ENCODE measurements around the gene PARVB. TPM values are rescaled to one million over a fixed set of nuclear protein-coding genes. Genes with fewer than 3 reads are reported as not detected.

PARVB gene
- 10 to 100 TPM; 28.3 to 34.6 TPM for total RNA-seq
- 10 to 100 TPM in 1 of 2 donors, 1 to 10 TPM in 1; 7.9 to 12.1 TPM for polyA plus RNA-seq
- long read RNA-seq, donor 1, full-length matches to known transcripts: 9 of 18 reads
- long read RNA-seq, donor 1, partial matches to known transcripts: 0 of 18 reads
- long read RNA-seq, donor 1, other reads (novel, unspliced or antisense): 9 of 18 reads
- long read RNA-seq, donor 2, full-length matches to known transcripts: 1 of 8 reads
- long read RNA-seq, donor 2, partial matches to known transcripts: 1 of 8 reads
- long read RNA-seq, donor 2, other reads (novel, unspliced or antisense): 6 of 8 reads

- 2 to 3% methylated on average over 52 to 83 of the region's 83 CpGs for WGBS, 2 donors
- intact Hi-C loops (cut with DNase I): no loop called here
- no peaks in the 10 kb centered on the region for H3K4me1 ChIP-seq (ENCODE audit: control insufficient read depth in 1 of 2, insufficient read depth in 2 of 2, low read length in 2 of 2)
Observed at GRCh38 chr22:44024288-44024921, at the start of gene PARVB. Gene PARVB (plus strand): TSS chr22:44024302. CDS start chr22:44024340, 38 bp downstream.

GRCh38 chr22:43975041-43975440 is 49.1 kb upstream of the PARVB start:
- H3K27me3 ChIP-seq (ENCODE audit: control insufficient read depth in 1 of 2, insufficient read depth in 2 of 2, low read length in 1 of 2): no peaks in the 10 kb centered on the region
- H3K4me3 ChIP-seq (ENCODE audit: low read length in 2 of 2): no peak overlapping the region
- peaks cover 5 to 14% of the 10 kb centered on the region in 2 donors for H3K36me3 ChIP-seq (ENCODE audit: control insufficient read depth in 1 of 2, insufficient read depth in 2 of 2, low read length in 1 of 2)
- no peaks in the 10 kb centered on the region for H3K4me1 ChIP-seq (ENCODE audit: control insufficient read depth in 1 of 2, insufficient read depth in 2 of 2, low read length in 2 of 2)
- no peaks in the 10 kb centered on the region for H3K9me3 ChIP-seq (ENCODE audit: control insufficient read depth, low read length)
- H3K27ac ChIP-seq (ENCODE audit: low read depth in 1 of 2, low read length in 2 of 2): no peak overlapping the region
- DNase-seq: no peak
- no peak for ATAC-seq (ENCODE audit: low FRiP score)
- WGBS, 2 donors: 70 to 78% methylated on average over 4 of the region's 4 CpGs
- intact Hi-C loops (cut with DNase I): no loop called here

More at GRCh38 chr22:44024288-44024921, at the start of gene PARVB:
- Histone ChIP-seq H3K9me3 (ENCODE audit: control insufficient read depth, low read length) (no peaks in the 10 kb centered on the region), H3K27ac (ENCODE audit: low read depth in 1 of 2, low read length in 2 of 2) (no peak within 1 kb of the TSS), H3K36me3 (ENCODE audit: control insufficient read depth in 1 of 2, insufficient read depth in 2 of 2, low read length in 1 of 2) (no peaks in the 10 kb centered on the region), H3K27me3 (ENCODE audit: control insufficient read depth in 1 of 2, insufficient read depth in 2 of 2, low read length in 1 of 2) (no peaks in the 10 kb centered on the region), H3K4me3 (ENCODE audit: low read length in 2 of 2) (peak within 1 kb of the TSS; percentile 48 to 50)
- DNase-seq: peak; percentile 56 to 80
- peak; percentile 40 for ATAC-seq (ENCODE audit: low FRiP score)

DNA sequence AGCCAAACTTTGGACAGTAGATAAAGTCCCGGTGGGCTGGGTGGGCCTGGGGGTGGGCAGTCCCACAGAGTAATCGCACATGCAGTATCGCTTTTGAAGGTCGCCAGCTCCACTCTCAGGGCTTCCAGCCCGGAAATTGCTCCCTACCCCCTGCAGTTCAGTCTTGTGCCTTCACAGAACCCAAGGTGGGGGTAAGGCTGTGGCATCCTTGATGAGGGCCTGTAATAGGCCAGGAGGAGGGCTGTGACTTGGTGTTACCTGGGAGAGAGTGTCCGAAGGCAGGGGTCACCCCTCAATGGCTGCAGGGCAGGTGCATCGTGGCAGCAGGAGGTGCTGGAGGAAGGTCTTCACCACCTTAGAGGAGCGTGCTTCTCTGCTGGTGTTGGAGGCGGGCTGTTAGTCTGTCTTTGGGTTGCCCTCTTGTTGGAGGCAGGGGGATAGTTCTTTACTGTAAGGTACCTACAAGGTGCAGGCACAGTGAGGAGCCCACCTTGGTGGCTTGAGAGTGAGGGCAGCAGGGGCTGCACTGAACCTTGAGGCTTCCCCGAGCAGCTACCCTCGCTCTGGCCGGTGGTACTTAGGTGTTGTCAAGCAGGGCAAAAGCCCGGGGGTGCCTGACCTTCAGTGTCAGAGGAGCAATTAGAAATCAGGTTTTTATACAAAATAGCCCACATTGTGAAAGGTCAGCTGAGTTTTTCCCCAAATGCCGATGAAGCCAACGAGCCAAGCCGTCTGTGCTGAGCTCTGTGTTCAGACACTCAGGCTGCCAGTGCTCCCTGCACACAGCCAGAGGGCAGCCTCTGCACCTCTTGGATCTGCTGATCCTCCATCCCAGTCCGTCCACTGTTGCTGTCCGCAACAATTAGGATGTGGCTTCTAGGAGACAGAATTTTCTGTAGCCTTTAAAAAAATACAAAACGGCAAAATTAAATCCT is 47.0 kb upstream of the PARVB start:
- intact Hi-C loops (cut with DNase I): no loop called here
- Histone ChIP-seq H3K9me3 (ENCODE audit: control insufficient read depth, low read length) (no peaks in the 10 kb centered on the region), H3K27me3 (ENCODE audit: control insufficient read depth in 1 of 2, insufficient read depth in 2 of 2, low read length in 1 of 2) (no peaks in the 10 kb centered on the region), H3K27ac (ENCODE audit: low read depth in 1 of 2, low read length in 2 of 2) (no peak overlapping the region), H3K4me1 (ENCODE audit: control insufficient read depth in 1 of 2, insufficient read depth in 2 of 2, low read length in 2 of 2) (no peaks in the 10 kb centered on the region), H3K4me3 (ENCODE audit: low read length in 2 of 2) (no peak overlapping the region), H3K36me3 (ENCODE audit: control insufficient read depth in 1 of 2, insufficient read depth in 2 of 2, low read length in 1 of 2) (peaks cover 5 to 20% of the 10 kb centered on the region in 2 donors)
- 87 to 89% methylated on average over 19 of the region's 19 CpGs for WGBS, 2 donors
- ATAC-seq (ENCODE audit: low FRiP score): no peak
- DNase-seq: no peak

DNA sequence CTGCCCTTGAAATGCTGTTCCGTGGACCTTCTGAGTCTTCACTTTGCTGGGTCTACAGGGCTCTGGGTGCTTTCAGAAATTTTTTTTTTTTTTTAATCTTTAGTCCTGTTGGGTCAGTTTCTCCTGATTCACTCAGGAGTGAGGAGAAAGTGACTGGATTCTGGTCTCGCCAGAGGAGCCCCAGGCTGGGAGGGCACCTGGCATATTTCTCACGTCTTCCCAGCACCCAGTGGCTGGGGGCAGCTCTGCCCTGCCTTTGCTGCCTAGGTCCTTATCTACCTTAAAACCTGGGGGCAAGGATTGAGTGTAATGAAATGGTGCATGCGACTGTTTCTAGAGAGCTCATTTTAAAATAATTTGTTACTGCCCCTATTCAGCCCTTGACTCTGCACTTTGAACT is 45.5 kb upstream of the PARVB start:
- H3K4me3 ChIP-seq (ENCODE audit: low read length in 2 of 2): no peak overlapping the region
- no peaks in the 10 kb centered on the region for H3K9me3 ChIP-seq (ENCODE audit: control insufficient read depth, low read length)
- intact Hi-C loops (cut with DNase I): no loop called here
- DNase-seq: no peak
- H3K27ac ChIP-seq (ENCODE audit: low read depth in 1 of 2, low read length in 2 of 2): no peak overlapping the region
- H3K4me1 ChIP-seq (ENCODE audit: control insufficient read depth in 1 of 2, insufficient read depth in 2 of 2, low read length in 2 of 2): no peaks in the 10 kb centered on the region
- ATAC-seq (ENCODE audit: low FRiP score): no peak
- H3K27me3 ChIP-seq (ENCODE audit: control insufficient read depth in 1 of 2, insufficient read depth in 2 of 2, low read length in 1 of 2): no peaks in the 10 kb centered on the region
- 85 to 95% methylated on average over 4 of the region's 4 CpGs for WGBS, 2 donors
- H3K36me3 ChIP-seq (ENCODE audit: control insufficient read depth in 1 of 2, insufficient read depth in 2 of 2, low read length in 1 of 2): peaks cover 2 to 20% of the 10 kb centered on the region in 2 donors

GRCh38 chr22:43980579-43980978 is 43.5 kb upstream of the PARVB start:
- Histone ChIP-seq H3K4me1 (ENCODE audit: control insufficient read depth in 1 of 2, insufficient read depth in 2 of 2, low read length in 2 of 2) (no peaks in the 10 kb centered on the region), H3K27ac (ENCODE audit: low read depth in 1 of 2, low read length in 2 of 2) (no peak overlapping the region), H3K27me3 (ENCODE audit: control insufficient read depth in 1 of 2, insufficient read depth in 2 of 2, low read length in 1 of 2) (no peaks in the 10 kb centered on the region), H3K9me3 (ENCODE audit: control insufficient read depth, low read length) (no peaks in the 10 kb centered on the region), H3K36me3 (ENCODE audit: control insufficient read depth in 1 of 2, insufficient read depth in 2 of 2, low read length in 1 of 2) (peaks cover 2 to 19% of the 10 kb centered on the region in 2 donors), H3K4me3 (ENCODE audit: low read length in 2 of 2) (no peak overlapping the region)
- DNase-seq: no peak
- intact Hi-C loops (cut with DNase I): no loop called here
- 96 to 98% methylated on average over 7 of the region's 7 CpGs for WGBS, 2 donors
- ATAC-seq (ENCODE audit: low FRiP score): no peak

- ATAC-seq (ENCODE audit: low FRiP score) (no peak), DNase-seq (no peak)
- Histone ChIP-seq H3K9me3 (ENCODE audit: control insufficient read depth, low read length) (no peaks in the 10 kb centered on the region), H3K36me3 (ENCODE audit: control insufficient read depth in 1 of 2, insufficient read depth in 2 of 2, low read length in 1 of 2) (peaks cover 2 to 19% of the 10 kb centered on the region in 2 donors), H3K4me1 (ENCODE audit: control insufficient read depth in 1 of 2, insufficient read depth in 2 of 2, low read length in 2 of 2) (no peaks in the 10 kb centered on the region), H3K27ac (ENCODE audit: low read depth in 1 of 2, low read length in 2 of 2) (no peak overlapping the region), H3K27me3 (ENCODE audit: control insufficient read depth in 1 of 2, insufficient read depth in 2 of 2, low read length in 1 of 2) (no peaks in the 10 kb centered on the region), H3K4me3 (ENCODE audit: low read length in 2 of 2) (no peak overlapping the region)
- 92 to 94% methylated on average over 17 of the region's 17 CpGs for WGBS, 2 donors
- intact Hi-C loops (cut with DNase I): no loop called here
Observed at GRCh38 chr22:43980996-43981395, 43.1 kb upstream of the PARVB start.

GRCh38 chr22:43983808-43984207 is 40.3 kb upstream of the PARVB start:
- DNase-seq (peak in 1 of 2 donors; percentile 36), ATAC-seq (ENCODE audit: low FRiP score) (no peak)
- H3K9me3 ChIP-seq (ENCODE audit: control insufficient read depth, low read length): no peaks in the 10 kb centered on the region
- 96 to 97% methylated on average over 16 of the region's 16 CpGs for whole genome bisulfite sequencing, 2 donors
- H3K27ac ChIP-seq (ENCODE audit: low read depth in 1 of 2, low read length in 2 of 2): no peak overlapping the region
- intact Hi-C loops (cut with DNase I): no loop called here
- no peaks in the 10 kb centered on the region for H3K27me3 ChIP-seq (ENCODE audit: control insufficient read depth in 1 of 2, insufficient read depth in 2 of 2, low read length in 1 of 2)
- H3K4me1 ChIP-seq (ENCODE audit: control insufficient read depth in 1 of 2, insufficient read depth in 2 of 2, low read length in 2 of 2): no peaks in the 10 kb centered on the region
- no peak overlapping the region for H3K4me3 ChIP-seq (ENCODE audit: low read length in 2 of 2)
- H3K36me3 ChIP-seq (ENCODE audit: control insufficient read depth in 1 of 2, insufficient read depth in 2 of 2, low read length in 1 of 2): peaks cover 0 to 18% of the 10 kb centered on the region in 2 donors

- ATAC-seq (ENCODE audit: low FRiP score): no peak
- Histone ChIP-seq H3K27ac (ENCODE audit: low read depth in 1 of 2, low read length in 2 of 2) (no peak overlapping the region), H3K36me3 (ENCODE audit: control insufficient read depth in 1 of 2, insufficient read depth in 2 of 2, low read length in 1 of 2) (peaks cover 0 to 12% of the 10 kb centered on the region in 2 donors), H3K4me3 (ENCODE audit: low read length in 2 of 2) (no peak overlapping the region), H3K27me3 (ENCODE audit: control insufficient read depth in 1 of 2, insufficient read depth in 2 of 2, low read length in 1 of 2) (no peaks in the 10 kb centered on the region), H3K9me3 (ENCODE audit: control insufficient read depth, low read length) (no peaks in the 10 kb centered on the region), H3K4me1 (ENCODE audit: control insufficient read depth in 1 of 2, insufficient read depth in 2 of 2, low read length in 2 of 2) (no peaks in the 10 kb centered on the region)
- intact Hi-C loops (cut with DNase I): no loop called here
- 88 to 89% methylated on average over 12 of the region's 12 CpGs for WGBS, 2 donors
- no peak for DNase-seq
Observed at GRCh38 chr22:43985532-43985931, 38.6 kb upstream of the PARVB start.
